Measurements from ENCODE around the gene CCBE1.

The CCBE1 gene

DNA sequence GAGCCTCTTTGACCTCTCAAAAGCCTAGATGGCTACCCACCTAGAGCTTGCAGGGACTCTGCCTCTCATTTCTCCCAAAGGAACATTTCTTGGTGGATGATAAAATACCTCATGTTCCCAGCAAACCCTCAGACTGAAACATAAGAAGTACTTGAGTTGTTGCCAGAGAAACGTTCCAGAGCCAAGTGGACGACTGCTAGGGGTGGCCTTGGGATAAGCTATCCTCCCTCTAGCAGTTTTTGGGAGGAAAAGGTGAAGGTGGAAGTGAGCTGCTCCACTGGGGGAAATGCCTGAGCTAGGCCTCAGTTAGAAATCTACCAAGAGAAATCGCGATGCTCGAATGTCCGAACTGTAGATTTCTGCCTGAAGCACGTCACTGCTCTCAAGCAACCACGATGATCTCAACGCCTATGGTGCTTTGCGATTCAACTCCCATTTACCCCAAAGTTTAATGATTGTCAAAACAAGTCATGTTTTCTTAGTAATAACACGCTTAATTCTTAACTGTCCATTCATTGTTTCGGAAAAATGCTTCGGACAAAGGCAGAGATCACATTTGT lies 91.5 kb downstream of the CCBE1 start:
- H4K20me1 ChIP-seq (ENCODE audit: low read depth, low read length): no peaks in the 10 kb centered on the region
- H3K4me3 ChIP-seq (ENCODE audit: insufficient read depth, low read length, poor library complexity, severe bottlenecking): no peak overlapping the region
- no peak for TF ChIP-seq EZH2phosphoT487 (conservative IDR thresholded peaks at IDR 0.05; ENCODE audit: low read length)
- no peak for TF ChIP-seq CTCF (IDR thresholded peaks at IDR 0.05; ENCODE audit: insufficient read depth, low read length, poor library complexity, severe bottlenecking)
- no peaks in the 10 kb centered on the region for H3K79me2 ChIP-seq (ENCODE audit: insufficient read depth, low read length)
- H3K9ac ChIP-seq (ENCODE audit: low read length): no peak overlapping the region
- no peaks in the 10 kb centered on the region for H3K27me3 ChIP-seq (ENCODE audit: low read length)
- no peaks in the 10 kb centered on the region for H3F3A ChIP-seq (ENCODE audit: insufficient read depth)
- H3K9me2 ChIP-seq (replicated peaks; ENCODE audit: insufficient read depth, low read length): no peaks in the 10 kb centered on the region
- no peak overlapping the region for H3K27ac ChIP-seq (ENCODE audit: low read depth, low read length)
- H3K36me3 ChIP-seq (ENCODE audit: low read length): no peaks in the 10 kb centered on the region
- H3K9me3 ChIP-seq (ENCODE audit: insufficient read depth, low read length): no peaks in the 10 kb centered on the region
- H3K4me2 ChIP-seq (ENCODE audit: low read depth, low read length, poor library complexity, severe bottlenecking): no peak overlapping the region
- H2AFZ ChIP-seq (ENCODE audit: low read depth, low read length, severe bottlenecking): no peak overlapping the region

- no peaks in the 10 kb centered on the region for H4K20me1 ChIP-seq (ENCODE audit: low read depth, low read length)
- H2AFZ ChIP-seq (ENCODE audit: low read depth, low read length, severe bottlenecking): no peak overlapping the region
- no peaks in the 10 kb centered on the region for H3K36me3 ChIP-seq (ENCODE audit: low read length)
- H3F3A ChIP-seq (ENCODE audit: insufficient read depth): no peaks in the 10 kb centered on the region
- TF ChIP-seq EZH2phosphoT487 (conservative IDR thresholded peaks at IDR 0.05; ENCODE audit: low read length) (no peak), CTCF (IDR thresholded peaks at IDR 0.05; ENCODE audit: insufficient read depth, low read length, poor library complexity, severe bottlenecking) (no peak)
- no peaks in the 10 kb centered on the region for H3K79me2 ChIP-seq (ENCODE audit: insufficient read depth, low read length)
- H3K4me2 ChIP-seq (ENCODE audit: low read depth, low read length, poor library complexity, severe bottlenecking): no peak overlapping the region
- no peaks in the 10 kb centered on the region; the same call in 1 of the 2 replicates for H3K9me2 ChIP-seq (replicated peaks; ENCODE audit: insufficient read depth, low read length)
- H3K4me3 ChIP-seq (ENCODE audit: insufficient read depth, low read length, poor library complexity, severe bottlenecking): no peak overlapping the region
- H3K9me3 ChIP-seq (ENCODE audit: insufficient read depth, low read length): no peaks in the 10 kb centered on the region
- no peaks in the 10 kb centered on the region for H3K27me3 ChIP-seq (ENCODE audit: low read length)
- H3K27ac ChIP-seq (ENCODE audit: low read depth, low read length): no peak overlapping the region
- no peak overlapping the region for H3K9ac ChIP-seq (ENCODE audit: low read length)
These were observed 92.3 kb downstream of the CCBE1 start for GRCh38 chr18:59604877-59605276.

- no peaks in the 10 kb centered on the region; the same call in 1 of the 2 replicates for H3K9me2 ChIP-seq (replicated peaks; ENCODE audit: insufficient read depth, low read length)
- H3K36me3 ChIP-seq (ENCODE audit: low read length): no peaks in the 10 kb centered on the region
- H3K4me2 ChIP-seq (ENCODE audit: low read depth, low read length, poor library complexity, severe bottlenecking): no peak overlapping the region
- no peaks in the 10 kb centered on the region for H3F3A ChIP-seq (ENCODE audit: insufficient read depth)
- TF ChIP-seq EZH2phosphoT487 (conservative IDR thresholded peaks at IDR 0.05; ENCODE audit: low read length) (no peak), CTCF (IDR thresholded peaks at IDR 0.05; ENCODE audit: insufficient read depth, low read length, poor library complexity, severe bottlenecking) (no peak)
- H3K9me3 ChIP-seq (ENCODE audit: insufficient read depth, low read length): no peaks in the 10 kb centered on the region
- no peak overlapping the region for H3K9ac ChIP-seq (ENCODE audit: low read length)
- H2AFZ ChIP-seq (ENCODE audit: low read depth, low read length, severe bottlenecking): no peak overlapping the region
- no peaks in the 10 kb centered on the region for H3K79me2 ChIP-seq (ENCODE audit: insufficient read depth, low read length)
- H3K27ac ChIP-seq (ENCODE audit: low read depth, low read length): no peak overlapping the region
- no peak overlapping the region for H3K4me3 ChIP-seq (ENCODE audit: insufficient read depth, low read length, poor library complexity, severe bottlenecking)
- H4K20me1 ChIP-seq (ENCODE audit: low read depth, low read length): no peaks in the 10 kb centered on the region
- no peaks in the 10 kb centered on the region for H3K27me3 ChIP-seq (ENCODE audit: low read length)
These were observed 100.2 kb downstream of the CCBE1 start for GRCh38 chr18:59597049-59597448.

Measured in SU-DHL-6 (cell line).